Smooth muscle cell of the brain vasculature (primary cell): ENCODE measurements around the gene XYLT1.

ENCODE experiments used
- DNase-seq: peaks from one replicate; pipeline ENCODE4 v3.0.0-alpha.2; 2012; ENCODE audit warnings: low read depth, low spot score

Gene XYLT1

DNA sequence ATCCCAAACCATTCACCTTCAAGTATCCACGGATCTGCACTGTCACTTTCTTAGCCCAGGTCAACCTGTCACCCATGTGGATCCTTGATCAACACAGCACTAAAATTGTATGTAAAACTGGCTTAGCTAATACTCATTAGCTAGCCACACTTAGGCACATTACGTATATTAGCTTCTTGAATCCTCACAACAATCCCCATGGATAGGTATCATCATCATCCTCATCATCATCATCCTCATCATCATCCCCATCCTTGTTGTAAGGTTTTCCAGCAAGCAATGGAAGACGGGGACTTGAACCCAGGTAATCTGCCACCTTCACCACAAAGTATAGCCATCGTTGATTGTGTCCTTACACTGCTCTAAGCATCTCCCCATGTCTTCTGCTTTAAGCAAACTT lies 184.3 kb downstream of the XYLT1 start:
- no peak for DNase-seq

DNA sequence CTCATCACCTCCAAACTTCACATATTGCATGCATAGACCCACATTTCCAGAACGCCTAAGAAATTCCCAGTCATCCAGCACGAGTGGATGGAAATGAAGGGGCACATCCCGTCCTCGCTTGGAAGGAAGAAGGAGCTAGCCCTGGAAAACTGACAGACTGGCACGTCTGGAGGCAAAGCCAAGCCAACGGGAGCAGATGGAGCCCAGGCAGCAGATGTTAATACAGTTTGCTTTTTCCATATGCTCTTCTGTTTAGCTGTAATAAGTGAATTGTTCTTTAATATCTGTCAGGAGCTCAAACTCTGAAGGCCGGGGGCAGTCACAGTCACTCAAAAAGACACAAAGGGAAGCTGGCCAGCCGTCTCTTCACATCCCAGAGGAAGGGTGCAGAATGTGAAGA lies 187.7 kb downstream of the XYLT1 start:
- DNase-seq, result no peak

DNA sequence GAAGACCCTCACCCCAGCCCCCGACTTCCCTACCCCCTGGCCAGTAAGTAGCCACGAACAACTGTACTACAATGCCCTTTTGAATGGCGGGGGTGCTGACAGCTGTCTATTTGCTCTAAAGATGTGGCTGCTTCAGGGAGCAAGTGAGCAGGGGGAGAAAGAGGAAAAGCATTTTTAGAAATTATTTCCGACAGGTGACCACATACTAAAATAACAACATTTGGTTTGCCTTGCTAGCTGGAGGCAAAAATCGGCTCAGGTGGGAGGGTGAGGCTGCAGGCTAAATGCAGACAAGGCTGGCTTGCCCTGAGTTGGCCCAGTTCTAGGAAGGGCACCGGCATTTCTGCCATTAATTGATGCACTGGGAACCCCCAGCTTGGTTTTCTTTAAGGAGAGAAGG lies 188.5 kb downstream of the XYLT1 start:
- no peak for DNase-seq

DNA sequence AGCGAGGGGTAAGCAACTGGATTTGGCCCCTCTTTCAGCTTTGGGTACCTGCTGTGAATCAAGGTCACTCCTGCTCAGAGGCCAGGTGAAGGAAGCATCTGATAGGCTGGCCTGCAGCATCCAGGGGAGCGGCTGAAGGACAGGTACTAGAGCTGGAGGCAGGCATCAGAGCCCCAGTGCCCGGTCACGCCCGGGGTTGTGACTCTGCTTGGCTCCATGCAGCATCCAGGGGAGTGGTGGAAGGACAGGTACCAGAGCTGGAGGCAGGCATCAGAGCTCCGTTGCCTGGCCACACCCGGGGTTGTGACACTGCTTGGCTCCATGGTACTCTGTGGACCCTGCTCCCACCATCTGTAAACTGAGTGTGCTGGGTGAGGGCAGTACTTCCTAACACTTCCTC lies 189.7 kb downstream of the XYLT1 start:
- no peak for DNase-seq

DNA sequence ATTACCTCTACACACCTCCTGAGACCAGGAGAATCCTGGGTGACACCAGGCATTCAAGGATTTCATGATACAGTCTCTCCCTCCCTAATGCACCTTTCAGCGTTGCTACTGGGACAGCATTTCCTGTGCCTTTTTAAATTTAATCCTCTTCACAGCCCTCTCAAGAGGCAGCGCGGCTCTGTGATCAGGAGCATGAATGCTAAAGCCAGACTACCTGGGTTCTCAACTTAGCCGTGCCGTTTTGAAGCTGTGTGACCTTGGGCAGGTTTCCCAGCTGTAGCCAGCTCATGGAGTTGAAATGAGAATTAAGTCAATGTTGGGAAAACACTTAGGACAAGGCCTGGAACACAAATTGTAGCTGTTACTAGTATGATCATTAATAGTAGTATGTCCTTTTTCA lies 191.8 kb downstream of the XYLT1 start:
- no peak for DNase-seq

DNA sequence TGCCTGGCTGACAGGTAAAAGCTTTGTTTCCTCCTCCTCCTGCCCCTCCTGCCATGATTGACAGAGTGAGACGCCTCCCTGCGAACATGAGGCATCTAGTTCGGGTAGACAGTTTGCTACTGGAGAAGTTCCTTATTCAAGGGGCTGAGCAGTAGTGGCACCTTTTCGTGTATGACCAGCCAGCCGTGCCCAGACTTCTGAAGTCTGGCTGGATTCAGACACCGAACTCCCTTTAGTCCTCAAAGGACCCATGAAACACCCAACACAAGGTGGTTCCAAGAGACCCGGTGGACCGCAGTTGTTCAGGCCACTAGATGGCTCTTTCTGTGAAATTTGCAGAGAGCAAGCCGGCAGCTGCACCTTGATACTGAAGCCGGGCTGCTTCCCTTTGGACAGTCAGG lies 192.8 kb downstream of the XYLT1 start:
- DNase-seq, result no peak

DNA sequence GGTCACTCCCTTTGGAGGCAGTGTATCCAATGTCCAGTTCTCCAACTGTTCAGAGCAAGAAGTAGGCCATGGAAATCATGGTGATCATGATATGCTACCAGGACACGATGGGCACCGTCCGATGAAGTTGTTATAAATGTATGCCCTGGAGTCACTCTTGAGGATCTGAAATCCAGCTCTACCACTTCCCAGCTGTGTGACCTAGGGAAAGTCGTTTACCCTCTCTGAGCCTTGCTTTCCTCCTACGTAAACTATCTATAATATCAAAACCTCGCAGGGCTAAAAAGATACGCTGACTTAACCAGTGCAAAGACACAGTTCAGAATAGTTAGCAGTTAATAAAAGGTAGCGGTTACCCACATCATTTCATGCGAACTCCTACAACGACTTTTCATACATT lies 194.2 kb downstream of the XYLT1 start:
- DNase-seq, result no peak

DNA sequence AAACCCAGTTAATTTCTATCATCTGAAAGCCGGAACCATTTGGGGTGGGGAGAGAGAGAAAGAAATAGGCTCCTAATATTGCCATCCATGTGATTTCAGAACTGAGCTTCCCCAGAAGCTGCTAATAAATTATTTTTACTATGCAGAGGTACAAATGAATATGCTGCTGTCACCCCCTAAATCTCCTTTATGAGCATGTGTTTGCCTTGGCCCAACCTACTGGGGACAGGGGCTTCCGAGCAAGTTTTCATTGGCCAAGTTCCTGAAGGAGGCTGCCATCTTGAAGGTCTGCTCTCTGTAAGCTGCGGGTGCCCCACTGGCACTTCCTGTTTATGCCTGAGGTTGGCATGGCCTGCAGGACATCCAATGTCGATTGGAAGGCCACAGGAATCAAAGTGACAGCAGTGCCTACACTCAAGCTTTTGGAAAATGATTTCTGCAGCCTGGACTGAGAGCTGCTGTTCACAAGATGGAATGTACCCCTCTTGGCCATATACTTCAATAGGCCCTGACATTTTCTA lies 194.7 kb downstream of the XYLT1 start:
- DNase-seq, result no peak

DNA sequence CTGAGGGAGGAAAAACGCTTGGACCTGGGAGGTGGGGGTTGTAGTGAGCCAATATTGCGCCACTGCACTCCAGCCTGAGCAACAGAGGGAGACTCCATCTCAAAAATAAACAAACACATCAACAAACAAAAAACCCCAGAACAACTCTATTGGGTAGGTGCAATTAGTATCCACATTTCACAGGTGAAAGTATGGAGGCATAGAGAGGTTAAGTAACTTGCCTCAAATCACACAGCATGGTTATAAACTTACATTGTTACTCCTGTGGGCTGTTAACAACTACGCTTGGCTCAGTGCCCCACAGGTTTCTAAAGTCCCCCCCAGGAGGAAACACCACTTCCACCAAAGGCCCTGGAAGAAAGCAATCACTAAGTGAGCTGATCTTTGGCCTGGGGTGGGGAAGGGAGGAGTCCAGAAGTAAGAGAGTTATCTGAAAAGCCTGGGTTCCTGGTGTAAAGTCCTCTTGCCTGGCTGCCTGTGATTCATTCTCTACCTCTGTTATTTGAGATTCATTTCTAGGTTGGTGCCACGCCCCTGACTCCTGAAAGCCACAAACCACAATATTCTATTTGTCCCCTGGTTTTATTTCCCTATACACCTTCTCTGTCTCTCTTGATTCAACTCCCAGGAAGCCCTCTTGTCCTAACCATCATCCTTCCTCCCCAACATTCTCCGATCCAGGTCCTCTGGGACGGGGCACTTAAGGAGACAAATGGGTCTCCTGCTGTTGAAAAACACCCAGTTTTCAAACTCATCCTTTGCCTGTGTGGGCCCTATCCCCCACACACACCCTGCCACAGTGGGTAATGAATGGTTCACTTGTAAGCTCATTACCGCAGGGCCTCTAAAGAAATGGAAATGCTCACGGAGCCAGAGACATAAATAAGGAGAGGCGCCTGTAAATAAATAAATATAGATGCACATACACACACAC lies 195.4 kb downstream of the XYLT1 start:
- no peak for DNase-seq

DNA sequence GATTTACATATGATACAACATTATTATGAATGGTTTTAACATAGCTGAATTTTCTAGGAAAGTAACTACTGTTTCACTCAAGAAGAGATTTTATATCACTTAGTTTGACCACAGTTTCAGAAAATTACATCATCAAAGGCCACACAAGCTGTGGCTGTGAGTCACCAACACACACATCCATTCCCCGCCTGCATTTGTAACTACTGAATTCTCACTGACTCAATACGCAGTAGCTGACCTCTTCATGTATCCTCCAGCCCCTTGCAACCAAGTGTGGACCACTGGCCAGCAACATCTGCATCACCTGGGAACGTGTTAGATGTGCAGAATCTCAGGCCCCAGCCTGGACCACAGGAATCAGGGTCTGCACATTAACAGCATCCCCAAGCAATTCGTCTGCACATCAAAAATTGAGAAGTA lies 197.6 kb downstream of the XYLT1 start:
- no peak for DNase-seq

DNA sequence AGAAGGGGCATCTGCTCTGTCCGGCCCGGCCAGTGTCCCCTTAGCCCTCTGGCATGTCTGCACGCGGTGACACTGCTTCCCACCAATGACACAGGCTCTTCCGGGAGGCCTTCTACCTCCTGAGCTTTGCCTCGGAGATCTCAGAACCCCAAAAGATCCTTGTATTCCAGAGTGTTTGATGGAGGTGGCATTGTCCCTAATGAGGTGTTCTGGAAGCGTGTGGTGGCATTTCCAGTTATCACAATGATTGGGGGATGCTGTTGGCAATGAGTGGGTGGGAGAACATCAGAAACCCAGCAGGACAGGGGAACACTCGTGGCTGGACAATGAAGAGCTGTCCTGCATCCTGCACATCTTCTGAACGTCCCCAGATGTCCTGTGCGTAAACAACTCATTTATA lies 198.0 kb downstream of the XYLT1 start:
- no peak for DNase-seq

DNA sequence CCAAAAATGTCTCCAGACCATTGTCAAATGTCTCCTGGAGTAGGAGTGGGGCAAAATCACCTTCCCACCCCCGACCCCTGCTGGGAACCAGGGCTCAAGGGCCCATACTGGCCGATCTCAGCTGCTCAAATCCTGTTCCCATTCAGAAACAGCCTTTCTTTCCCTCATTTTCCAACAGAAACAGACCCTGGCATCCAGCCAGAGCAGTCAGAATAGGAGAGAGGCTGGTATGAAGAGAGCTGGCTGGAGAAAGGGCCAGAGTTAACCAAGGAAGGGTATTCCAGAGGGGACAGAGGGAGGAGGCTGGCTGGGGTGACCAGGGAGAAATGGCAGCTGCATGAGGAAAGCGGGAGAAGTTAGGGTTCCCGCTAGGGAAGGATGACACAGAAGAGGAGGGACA lies 199.1 kb downstream of the XYLT1 start:
- DNase-seq, result no peak

DNA sequence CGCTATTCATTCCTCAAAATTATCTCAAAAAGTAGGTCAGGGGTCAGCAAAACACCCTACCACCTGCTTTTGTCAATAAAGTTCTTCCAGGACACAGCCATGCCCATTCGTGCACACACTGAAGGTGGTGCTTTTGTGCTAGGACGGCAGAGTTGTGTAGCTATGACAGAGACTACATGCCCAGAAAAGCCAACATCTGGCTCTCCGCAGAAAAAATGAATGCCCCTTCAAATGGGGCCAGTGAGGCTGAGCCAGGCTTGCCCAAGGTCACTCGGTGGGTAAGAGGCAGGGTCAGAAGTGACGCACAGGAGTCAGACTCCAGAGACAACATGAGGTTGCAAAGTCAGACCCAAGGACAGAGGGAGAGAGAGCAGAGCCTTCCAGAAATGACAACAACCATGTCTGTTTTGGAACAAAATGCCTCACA lies 200.1 kb downstream of the XYLT1 start:
- no peak for DNase-seq

DNA sequence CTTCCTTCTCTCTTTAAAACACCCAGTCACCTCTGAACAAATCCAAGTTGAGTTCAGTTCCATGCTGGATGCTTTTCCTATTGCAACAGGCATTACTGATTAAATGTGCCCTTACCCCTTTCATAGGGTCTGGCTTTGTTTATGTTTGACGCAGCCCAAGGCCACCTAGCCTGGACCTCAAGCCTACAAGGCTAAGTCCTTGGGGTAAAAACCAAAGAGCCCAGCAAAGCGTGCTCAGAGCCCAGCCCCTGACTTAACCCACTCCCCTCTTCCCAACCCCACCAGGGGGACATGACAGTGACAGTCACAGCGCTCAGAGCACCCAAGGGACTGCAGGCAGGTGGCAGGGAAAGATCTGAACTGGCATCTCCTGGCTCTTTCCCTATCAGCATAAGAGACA lies 200.6 kb downstream of the XYLT1 start:
- DNase-seq, result no peak

DNA sequence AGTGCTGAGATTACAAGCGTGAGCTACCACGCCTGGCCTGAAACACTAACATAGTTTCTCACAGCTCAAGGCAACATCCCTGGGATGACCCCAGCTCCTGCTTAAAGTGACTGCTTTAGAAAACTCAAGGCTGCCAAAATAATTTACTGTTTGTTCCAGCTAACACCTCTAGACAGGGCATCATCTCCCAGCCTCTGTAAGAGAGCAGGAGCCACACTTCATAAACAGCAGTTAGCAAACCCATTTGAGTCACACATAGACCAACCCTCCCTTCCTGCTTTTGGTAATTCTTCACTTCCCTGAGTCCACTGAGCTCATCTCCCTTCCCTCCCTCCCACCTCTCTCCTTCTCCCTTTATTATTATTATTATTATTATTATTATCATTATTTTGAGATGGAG lies 201.3 kb downstream of the XYLT1 start:
- no peak for DNase-seq

DNA sequence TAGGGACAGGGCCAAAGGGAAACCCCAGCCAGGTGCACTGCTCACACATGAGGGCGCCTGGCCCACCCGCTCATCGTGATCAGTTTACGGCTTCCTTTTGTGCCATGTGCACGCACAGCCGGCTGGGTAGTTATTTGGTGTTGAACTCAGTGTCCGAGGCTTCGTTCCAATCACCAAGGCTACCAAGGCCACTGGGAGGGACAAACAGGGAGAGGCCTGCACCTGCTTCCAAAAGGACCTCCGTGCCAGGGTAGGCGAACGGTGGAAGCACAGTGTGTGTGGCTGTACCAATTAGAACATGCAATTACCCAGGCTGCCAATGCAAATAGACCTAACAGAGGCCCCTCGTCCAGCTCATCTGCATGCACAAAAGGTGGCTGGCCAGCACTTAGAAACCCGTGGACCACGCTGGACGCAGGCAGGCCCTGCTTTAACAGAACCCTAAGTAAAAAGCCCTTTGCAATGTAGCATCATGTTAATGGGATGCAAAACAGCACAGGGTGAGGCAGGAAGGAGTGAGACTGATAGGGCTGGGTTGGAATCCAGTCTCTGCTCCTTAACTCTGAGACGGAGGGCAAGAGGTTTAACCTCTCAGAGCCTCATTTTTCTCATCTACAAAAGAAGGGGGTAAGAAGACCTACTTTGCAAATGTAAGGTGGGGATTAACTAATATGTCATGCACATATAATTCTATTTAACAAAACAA lies 204.0 kb downstream of the XYLT1 start:
- DNase-seq, result no peak

DNA sequence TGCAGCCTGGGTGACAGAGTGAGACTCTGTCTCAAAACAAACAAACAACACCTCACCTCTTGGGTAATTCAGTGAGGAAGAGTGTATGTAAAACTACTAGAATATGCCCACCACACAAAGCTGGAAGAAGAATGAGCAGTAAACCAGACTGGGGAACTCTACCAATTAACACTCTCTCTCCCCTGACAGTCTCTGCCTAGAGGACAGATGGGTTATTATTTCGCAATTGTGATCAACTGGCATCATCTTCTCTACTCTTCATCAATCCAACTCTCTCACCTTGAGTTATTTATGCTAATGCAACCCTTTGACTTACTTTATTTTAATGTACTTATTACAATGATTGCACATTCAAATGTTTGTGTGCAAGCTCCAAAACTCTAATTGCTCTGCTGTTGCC lies 205.6 kb downstream of the XYLT1 start:
- no peak for DNase-seq

DNA sequence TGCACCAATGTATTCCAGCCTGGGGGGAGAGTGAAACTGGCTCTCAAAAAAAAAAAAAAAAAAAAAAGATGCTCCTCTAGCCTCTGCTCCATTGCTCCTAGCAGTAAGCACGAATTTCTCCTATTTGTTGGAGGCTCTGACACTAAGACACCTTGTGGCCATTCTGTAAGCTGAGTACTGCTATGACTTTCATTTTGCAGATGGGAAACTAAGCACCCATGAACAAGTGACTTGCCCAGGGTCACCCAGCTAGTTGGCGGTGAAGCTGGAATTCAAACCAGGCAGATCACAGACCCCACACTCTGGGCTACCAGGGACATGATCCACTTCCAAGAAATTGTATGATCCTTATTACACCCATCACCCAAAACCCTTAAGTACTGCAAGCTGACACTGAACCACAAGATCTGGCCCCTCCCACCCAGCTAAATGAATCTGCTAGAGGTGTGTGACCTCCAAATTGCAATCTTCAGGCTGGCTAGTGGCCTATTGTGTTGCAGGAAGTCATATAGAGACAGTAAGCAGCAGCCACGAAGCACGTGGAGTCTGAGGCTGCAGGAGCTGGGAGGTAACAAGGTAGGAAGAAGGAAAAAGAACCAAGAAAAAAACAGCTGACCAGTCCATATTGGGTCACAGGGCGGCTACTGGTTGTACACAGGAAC lies 209.4 kb downstream of the XYLT1 start:
- DNase-seq, result no peak

DNA sequence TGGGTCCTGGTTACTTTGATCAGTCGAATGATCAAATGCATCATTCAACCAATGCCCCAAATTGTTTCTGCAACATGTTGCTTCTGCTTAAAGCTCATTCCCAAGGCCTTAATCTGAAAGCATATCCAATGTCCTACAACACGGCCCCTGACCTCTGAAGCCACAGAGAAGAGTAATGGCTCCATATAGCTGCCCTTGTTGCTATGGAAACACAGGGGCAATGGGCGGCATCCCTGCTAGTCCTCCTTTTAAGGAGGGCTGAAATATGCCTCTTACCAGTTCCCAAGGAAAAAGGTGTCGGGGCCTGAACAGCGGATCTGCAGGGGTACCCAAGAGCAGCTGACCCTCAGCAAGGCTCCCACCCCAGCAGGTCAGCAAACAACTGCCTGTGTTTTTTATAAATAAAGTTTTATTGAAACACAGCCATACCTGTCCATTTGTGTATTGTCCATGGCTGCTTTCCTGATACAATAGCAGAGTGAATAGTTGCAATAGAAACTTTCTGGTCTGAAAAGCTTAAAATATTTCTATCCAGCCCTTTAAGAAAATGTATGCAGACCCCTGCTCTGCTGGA lies 210.4 kb downstream of the XYLT1 start:
- no peak for DNase-seq

DNA sequence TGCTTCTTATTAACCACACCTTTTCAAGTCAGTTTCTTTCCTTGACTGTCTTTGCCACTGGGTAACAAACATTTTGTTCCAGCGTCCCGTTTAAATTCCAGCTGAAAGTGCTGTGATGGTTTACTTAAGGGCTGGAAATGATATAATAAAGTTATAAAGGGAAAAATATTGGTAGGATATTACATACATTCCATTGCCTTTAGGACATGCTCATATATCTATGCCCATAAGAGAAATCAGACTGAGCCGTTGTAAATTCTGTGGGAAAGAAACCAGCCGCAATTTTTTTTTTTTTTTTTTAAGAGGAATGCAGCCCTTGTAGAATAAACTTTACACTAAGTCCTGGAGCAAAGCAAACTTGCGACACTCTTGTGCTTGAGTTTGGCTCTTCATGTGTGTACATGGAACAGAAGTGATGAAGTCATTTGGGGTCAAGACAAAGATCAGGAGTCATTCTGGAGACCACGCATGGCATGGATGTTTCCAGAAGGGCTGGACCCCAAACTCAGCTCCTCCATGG lies 210.9 kb downstream of the XYLT1 start:
- DNase-seq, result no peak

DNA sequence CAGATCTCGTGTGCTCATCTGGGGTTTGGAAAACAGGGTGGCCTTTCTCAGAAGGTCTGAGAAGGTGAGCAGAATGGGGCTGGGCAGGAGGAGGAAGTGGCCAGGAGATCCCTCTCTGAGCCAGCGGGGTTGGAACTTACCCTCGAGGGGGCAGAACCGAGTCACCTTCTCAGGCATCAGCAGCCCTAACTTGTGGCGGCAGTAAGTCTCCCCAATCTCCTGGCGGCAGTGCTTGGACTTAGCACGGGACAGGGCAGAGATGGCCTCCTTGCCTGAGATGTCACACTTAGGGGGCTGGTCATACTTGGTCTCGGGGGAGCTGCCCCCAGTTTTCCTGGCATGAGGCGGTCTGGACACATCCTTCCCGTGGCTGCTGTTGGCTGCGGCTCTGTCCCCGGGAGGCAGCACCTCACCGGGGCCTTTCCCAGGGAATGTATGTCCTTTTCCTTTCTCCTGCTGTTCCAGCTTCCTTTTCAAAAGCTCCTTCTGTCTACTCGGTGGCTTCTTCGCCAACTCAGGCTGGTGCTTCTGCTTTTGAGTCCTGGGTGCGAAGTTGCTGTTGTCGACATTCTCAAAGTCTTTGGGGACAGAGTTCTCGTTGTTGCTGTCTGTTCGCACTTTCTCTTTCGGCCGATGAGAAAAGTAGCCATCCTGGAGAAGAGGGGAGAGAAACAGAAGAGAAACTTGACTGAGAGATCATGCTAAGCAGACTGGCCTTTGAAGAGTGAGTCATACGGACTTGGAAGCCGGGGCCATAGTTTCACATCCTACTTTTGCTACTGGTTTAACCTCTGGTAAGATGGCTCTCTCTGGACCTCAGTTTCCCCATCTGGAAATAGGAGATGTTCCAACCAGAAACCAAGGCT lies 211.7 kb downstream of the XYLT1 start:
- DNase-seq, result no peak
